GM10266 (cell line): ENCODE results near the gene MRPL42.

Experiments
- DNase-seq: peaks from one replicate; pipeline ENCODE4 v3.0.0; 2012; ENCODE audit errors: extremely low spot score
- TF ChIP-seq, protein P1 (sequence below): IDR thresholded peaks from 2 replicates; pipeline ENCODE4 v1.5.1; 2012; ENCODE audit warnings: mild to moderate bottlenecking, low read depth; ENCODE audit not compliant: control insufficient read depth, insufficient read depth; ENCODE audit errors: missing control alignments

Gene MRPL42

DNA sequence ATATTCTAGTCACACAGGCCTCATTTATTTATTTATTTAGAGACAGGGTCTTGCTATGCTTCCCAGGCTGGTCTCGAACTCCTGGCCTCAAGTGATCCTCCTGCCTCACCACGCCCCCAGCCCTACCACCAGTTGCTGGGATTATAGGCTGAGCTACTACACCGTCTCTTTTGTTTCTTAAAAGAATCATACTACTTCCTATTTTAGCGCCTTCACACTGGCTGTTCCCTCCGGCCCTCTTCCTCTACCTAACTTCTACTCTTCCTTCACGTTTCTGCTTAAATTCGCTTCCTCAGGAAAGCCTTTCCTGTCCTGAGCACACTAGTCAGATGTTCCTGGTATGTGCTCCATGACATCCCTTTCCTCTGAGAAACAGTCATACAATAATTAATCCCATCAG is 6.4 kb upstream of the MRPL42 start:
- DNase-seq, result no peak
- TF ChIP-seq, protein P1, sequence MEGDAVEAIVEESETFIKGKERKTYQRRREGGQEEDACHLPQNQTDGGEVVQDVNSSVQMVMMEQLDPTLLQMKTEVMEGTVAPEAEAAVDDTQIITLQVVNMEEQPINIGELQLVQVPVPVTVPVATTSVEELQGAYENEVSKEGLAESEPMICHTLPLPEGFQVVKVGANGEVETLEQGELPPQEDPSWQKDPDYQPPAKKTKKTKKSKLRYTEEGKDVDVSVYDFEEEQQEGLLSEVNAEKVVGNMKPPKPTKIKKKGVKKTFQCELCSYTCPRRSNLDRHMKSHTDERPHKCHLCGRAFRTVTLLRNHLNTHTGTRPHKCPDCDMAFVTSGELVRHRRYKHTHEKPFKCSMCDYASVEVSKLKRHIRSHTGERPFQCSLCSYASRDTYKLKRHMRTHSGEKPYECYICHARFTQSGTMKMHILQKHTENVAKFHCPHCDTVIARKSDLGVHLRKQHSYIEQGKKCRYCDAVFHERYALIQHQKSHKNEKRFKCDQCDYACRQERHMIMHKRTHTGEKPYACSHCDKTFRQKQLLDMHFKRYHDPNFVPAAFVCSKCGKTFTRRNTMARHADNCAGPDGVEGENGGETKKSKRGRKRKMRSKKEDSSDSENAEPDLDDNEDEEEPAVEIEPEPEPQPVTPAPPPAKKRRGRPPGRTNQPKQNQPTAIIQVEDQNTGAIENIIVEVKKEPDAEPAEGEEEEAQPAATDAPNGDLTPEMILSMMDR, result no peak

DNA sequence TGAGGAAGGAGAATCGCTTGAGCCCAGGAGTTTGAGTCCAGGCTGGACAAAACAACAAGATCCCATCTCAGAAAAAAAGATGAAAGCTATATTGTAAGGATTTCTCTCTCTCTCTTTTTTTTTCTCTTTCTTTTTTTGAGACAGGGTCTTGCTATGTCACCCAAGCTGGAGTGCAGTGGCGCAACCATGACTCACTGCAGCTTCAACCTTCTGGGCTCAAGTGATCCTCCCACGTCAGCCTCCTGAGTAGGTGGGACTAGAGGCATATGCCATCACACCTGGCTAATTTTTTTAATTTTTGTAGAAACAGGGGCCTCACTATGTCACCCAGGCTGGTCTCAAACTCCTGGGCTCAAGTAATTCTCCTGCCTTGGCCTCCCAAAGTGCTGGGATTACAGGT is 5.8 kb upstream of the MRPL42 start:
- TF ChIP-seq, protein P1, result no peak
- no peak for DNase-seq

DNA sequence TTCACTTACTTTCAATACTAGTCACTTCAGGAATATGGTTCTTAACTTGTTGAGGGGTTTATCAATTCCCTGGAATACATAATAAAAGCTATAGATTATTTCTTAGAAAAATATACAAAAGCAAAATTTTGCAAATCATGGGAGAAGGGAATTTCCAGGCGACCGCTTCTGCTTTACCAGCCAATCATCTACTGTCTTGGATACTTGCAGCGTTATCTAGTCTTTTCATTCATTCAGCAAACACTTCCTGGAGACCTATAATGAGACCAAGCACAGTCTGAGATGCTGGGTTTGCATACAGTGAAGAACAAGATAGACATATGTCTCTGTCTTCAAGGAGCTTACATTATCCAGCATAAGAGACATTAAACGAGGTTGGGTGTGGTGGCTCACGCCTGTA is 1.5 kb upstream of the MRPL42 start:
- TF ChIP-seq, protein P1, result no peak
- DNase-seq, result no peak

DNA sequence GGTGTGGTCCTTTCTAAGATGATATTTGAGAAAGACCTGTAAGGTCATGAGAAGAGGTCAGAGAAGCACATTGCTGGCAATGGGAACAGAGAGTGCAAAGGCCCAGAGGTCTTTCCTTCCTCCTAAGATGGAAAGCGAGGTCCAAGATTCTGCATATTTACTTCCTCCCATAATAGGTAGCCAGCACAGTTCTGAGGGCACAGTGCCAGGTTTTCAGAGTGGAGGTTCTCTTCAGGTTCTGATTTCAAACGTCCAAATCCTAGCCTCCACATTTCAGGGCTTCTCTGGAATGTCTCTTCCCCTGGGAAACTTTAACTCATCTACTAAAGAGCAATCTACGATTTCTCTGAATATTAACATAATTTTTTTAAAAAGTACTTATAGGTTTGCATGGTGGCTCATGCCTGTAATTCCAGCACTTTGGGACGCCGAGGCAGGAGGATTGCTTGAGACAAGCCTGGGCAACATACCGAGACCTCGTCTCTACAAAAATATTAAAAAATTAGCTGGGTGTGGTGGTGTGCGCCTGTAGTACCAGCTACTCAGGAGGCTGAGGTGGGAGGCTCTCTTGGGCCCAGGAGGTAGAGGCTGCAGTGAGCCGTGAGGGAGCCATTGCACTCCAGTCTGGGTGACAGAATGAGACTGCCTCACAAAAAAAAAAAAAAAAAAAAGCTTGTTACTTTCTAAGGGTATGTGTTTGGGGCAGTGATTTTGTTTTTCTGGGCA is 526 bp upstream of the MRPL42 start:
- TF ChIP-seq, protein P1, result no peak
- no peak for DNase-seq

DNA sequence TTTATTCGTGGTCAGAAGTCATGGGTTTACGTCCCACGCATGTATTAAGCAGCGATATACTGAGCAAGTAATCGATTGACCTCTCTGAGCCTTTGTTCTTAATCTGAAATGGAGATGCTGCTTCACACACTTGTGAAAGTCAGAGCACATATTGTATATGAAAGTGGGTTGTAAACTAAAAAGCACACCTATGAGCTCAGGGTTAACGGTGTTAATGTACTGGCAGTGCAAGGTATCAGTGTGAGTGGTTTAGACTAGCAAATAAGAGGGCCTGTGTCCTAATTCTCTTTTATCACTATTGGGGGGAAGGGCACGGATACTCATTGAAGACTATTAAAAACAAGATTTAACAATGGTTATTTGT is 676 bp downstream of the MRPL42 start:
- TF ChIP-seq, protein P1, result no peak

DNA sequence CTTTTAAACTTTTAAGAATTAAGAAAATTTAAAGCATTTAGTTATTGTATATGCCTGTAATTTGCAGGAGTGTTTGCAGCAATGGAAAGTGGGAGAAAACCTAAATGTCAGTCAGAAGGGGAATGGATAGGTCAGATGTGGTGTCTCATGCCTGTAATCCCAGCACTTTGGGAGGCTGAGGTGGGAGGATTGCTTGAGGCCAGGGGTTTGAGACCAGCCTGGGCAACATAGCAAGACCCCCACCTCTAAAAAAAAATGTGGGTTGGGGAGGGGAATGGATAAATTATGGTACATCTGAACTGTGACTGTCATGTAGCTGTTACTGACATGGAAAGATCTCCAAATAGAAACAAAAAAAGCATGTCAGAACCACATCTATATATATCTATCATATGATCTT is 2.1 kb downstream of the MRPL42 start:
- no peak for DNase-seq
- TF ChIP-seq, protein P1, result no peak

More for the DNA sequence above, 676 bp downstream of the MRPL42 start:
- DNase-seq, result no peak

DNA sequence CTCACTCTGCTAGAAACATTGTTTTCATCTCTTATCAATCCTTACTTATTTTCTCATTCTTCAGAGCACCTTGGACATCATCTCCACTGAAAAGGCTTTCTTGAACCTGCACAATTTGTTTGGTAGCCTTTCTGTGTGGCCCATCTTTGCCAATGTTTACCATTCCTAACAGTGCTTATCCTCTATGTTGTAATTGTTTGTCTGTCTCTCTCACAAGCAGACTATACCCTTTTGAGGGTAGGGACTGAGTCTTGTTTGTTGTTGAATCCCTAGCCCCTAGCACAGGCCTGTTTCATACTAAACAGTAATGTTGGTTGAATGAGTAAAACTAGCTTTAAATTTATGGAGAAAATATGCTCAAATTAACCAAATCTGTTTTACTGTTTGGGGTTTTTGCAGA is 9.2 kb downstream of the MRPL42 start:
- DNase-seq, result no peak
- TF ChIP-seq, protein P1, result no peak
